ENCODE results near the gene SFRP5.

Gene SFRP5

GRCh38 chr10:97771913-97772823, at the start of gene SFRP5:
SFRP5 (minus strand) TSS chr10:97771999; CDS start chr10:97771833, 166 bp downstream.
- DNase-seq (ENCODE audit: low read depth in 2 of 2): no peak

GRCh38 chr10:97820096-97820704, 48.4 kb upstream of the SFRP5 start:
- DNase-seq (ENCODE audit: low read depth in 2 of 2): no peak

GRCh38 chr10:97818572-97818971, 46.8 kb upstream of the SFRP5 start:
- DNase-seq (ENCODE audit: low read depth in 2 of 2): no peak

GRCh38 chr10:97816609-97817008, 44.8 kb upstream of the SFRP5 start:
- no peak for DNase-seq (ENCODE audit: low read depth in 2 of 2)

GRCh38 chr10:97814996-97815395, 43.2 kb upstream of the SFRP5 start:
- DNase-seq (ENCODE audit: low read depth in 2 of 2): no peak

GRCh38 chr10:97813311-97813710, 41.5 kb upstream of the SFRP5 start:
- DNase-seq (ENCODE audit: low read depth in 2 of 2): no peak

GRCh38 chr10:97812696-97813095, 40.9 kb upstream of the SFRP5 start:
- DNase-seq (ENCODE audit: low read depth in 2 of 2): no peak

- DNase-seq (ENCODE audit: low read depth in 2 of 2): no peak
These were observed 40.2 kb upstream of the SFRP5 start for GRCh38 chr10:97811958-97812357.

- DNase-seq (ENCODE audit: low read depth in 2 of 2): no peak
These were observed 38.6 kb upstream of the SFRP5 start for GRCh38 chr10:97810446-97810845.

- no peak for DNase-seq (ENCODE audit: low read depth in 2 of 2)
These were observed 34.1 kb upstream of the SFRP5 start for GRCh38 chr10:97805949-97806348.

GRCh38 chr10:97805096-97805884, 33.5 kb upstream of the SFRP5 start:
- DNase-seq (ENCODE audit: low read depth in 2 of 2): no peak

- no peak for DNase-seq (ENCODE audit: low read depth in 2 of 2)
These were observed 29.6 kb upstream of the SFRP5 start for GRCh38 chr10:97801422-97801821.

GRCh38 chr10:97800474-97800873, 28.7 kb upstream of the SFRP5 start:
- DNase-seq (ENCODE audit: low read depth in 2 of 2): no peak

GRCh38 chr10:97798958-97799610, 27.3 kb upstream of the SFRP5 start:
- no peak for DNase-seq (ENCODE audit: low read depth in 2 of 2)

- DNase-seq (ENCODE audit: low read depth in 2 of 2): no peak
These were observed 24.9 kb upstream of the SFRP5 start for GRCh38 chr10:97796651-97797050.

- DNase-seq (ENCODE audit: low read depth in 2 of 2): no peak
These were observed 24.1 kb upstream of the SFRP5 start for GRCh38 chr10:97795886-97796285.

GRCh38 chr10:97791824-97792721, 20.3 kb upstream of the SFRP5 start:
- DNase-seq (ENCODE audit: low read depth in 2 of 2): peak; percentile 42 to 70

GRCh38 chr10:97789770-97790397, 18.1 kb upstream of the SFRP5 start:
- DNase-seq (ENCODE audit: low read depth in 2 of 2): no peak

- DNase-seq (ENCODE audit: low read depth in 2 of 2): no peak
These were observed 17.0 kb upstream of the SFRP5 start for GRCh38 chr10:97788552-97789442.

Data from stimulated activated CD4-positive, alpha-beta T cell treated with anti-CD3 and anti-CD28 coated beads, Interleukin-12 subunit alpha, Interleukin-12 subunit beta, amount 100 ng/mL, for 24 hours (primary cell).